Mesenchymal stem cell (in vitro differentiated cells and primary cell): ENCODE measurements around the gene ARID1A.
A peak's percentile ranks its signal among the peaks of the same experiment; 100 is the strongest.

Experiments used
- DNase-seq: peaks from one replicate; pipeline ENCODE4 v3.0.0-alpha.2; 2013
- H2AFZ ChIP-seq: one replicate; pipeline ENCODE4 v1.6.1; 2013; ENCODE audit warnings: low read depth, mild to moderate bottlenecking, control low read depth, inconsistent platforms, low read length, moderate library complexity
- H2AK5ac ChIP-seq: 2 replicates; pipeline ENCODE4 v1.6.1; 2013; ENCODE audit warnings: low read length, moderate library complexity, mild to moderate bottlenecking, inconsistent platforms; ENCODE audit not compliant: severe bottlenecking
- H2BK120ac ChIP-seq: one replicate; pipeline ENCODE4 v1.6.1; 2013; ENCODE audit warnings: low read depth, mild to moderate bottlenecking, inconsistent platforms, low read length, moderate library complexity
- H2BK12ac ChIP-seq, 2 experiments: one replicate each; pipeline ENCODE4 v1.6.1; 2013; ENCODE audit warnings: inconsistent platforms in 2 of 2, low read length in 2 of 2, mild to moderate bottlenecking in 2 of 2, moderate library complexity in 2 of 2, control low read depth in 1 of 2
- H2BK15ac ChIP-seq: one replicate; pipeline ENCODE4 v1.6.1; 2013; ENCODE audit warnings: mild to moderate bottlenecking, low read depth, inconsistent platforms; ENCODE audit not compliant: poor library complexity, severe bottlenecking
- H2BK5ac ChIP-seq: 2 replicates; pipeline ENCODE4 v1.6.1; 2013; ENCODE audit warnings: low read depth, mild to moderate bottlenecking, low read length, control low read depth, inconsistent platforms; ENCODE audit not compliant: poor library complexity, severe bottlenecking
- H3K14ac ChIP-seq, 2 experiments: one replicate each; pipeline ENCODE4 v1.6.1; 2013; ENCODE audit warnings: inconsistent platforms in 2 of 2, low read length in 2 of 2, control low read depth in 1 of 2, mild to moderate bottlenecking in 1 of 2, moderate library complexity in 1 of 2
- H3K18ac ChIP-seq, 2 experiments: one replicate each; pipeline ENCODE4 v1.6.1; 2013; ENCODE audit warnings: inconsistent platforms in 2 of 2, low read length in 2 of 2, control low read depth in 1 of 2, low read depth in 1 of 2, mild to moderate bottlenecking in 1 of 2
- H3K23ac ChIP-seq, 2 experiments: one replicate each; pipeline ENCODE4 v1.6.1; 2013; ENCODE audit warnings: inconsistent platforms in 2 of 2, low read length in 2 of 2, mild to moderate bottlenecking in 2 of 2, moderate library complexity in 2 of 2, control low read depth in 1 of 2
- H3K27ac ChIP-seq: 2 replicates; pipeline ENCODE4 v1.5.1; 2013; ENCODE audit warnings: mild to moderate bottlenecking, moderate library complexity, low read length, control low read depth, inconsistent platforms; ENCODE audit not compliant: poor library complexity, severe bottlenecking
- H3K27me3 ChIP-seq, 2 experiments: 2 replicates each; pipeline versions ENCODE4 v1.6.1 to v1.7.0; 2013; ENCODE audit warnings: low read length in 2 of 2, mild to moderate bottlenecking in 2 of 2, moderate library complexity in 2 of 2, control low read depth in 1 of 2, inconsistent platforms in 1 of 2; ENCODE audit not compliant: control insufficient read depth in 1 of 2, insufficient read depth in 1 of 2
- H3K36me3 ChIP-seq, 2 experiments: 2 replicates each; pipeline versions ENCODE4 v1.6.1 to v1.7.0; 2013; ENCODE audit warnings: low read length in 2 of 2, control low read depth in 1 of 2, inconsistent platforms in 1 of 2, low read depth in 1 of 2, mild to moderate bottlenecking in 1 of 2; ENCODE audit not compliant: insufficient read depth in 2 of 2, control insufficient read depth in 1 of 2
- H3K4ac ChIP-seq, 2 experiments: one replicate each; pipeline ENCODE4 v1.6.1; 2013; ENCODE audit warnings: inconsistent platforms in 2 of 2, low read length in 2 of 2, mild to moderate bottlenecking in 2 of 2, moderate library complexity in 2 of 2, control low read depth in 1 of 2, low read depth in 1 of 2
- H3K4me1 ChIP-seq: 2 replicates; pipeline ENCODE4 v1.6.1; 2013; ENCODE audit warnings: low read depth, low read length, control low read depth; ENCODE audit not compliant: control insufficient read depth, insufficient read depth
- H3K4me2 ChIP-seq: 2 replicates; pipeline ENCODE4 v1.6.1; 2013; ENCODE audit warnings: low read length, mild to moderate bottlenecking, inconsistent platforms; ENCODE audit not compliant: poor library complexity, severe bottlenecking
- H3K4me3 ChIP-seq, 2 experiments: 2 replicates each; pipeline versions ENCODE4 v1.5.1 to v1.7.0; 2013; ENCODE audit warnings: low read length in 2 of 2, mild to moderate bottlenecking in 2 of 2, control low read depth in 1 of 2, low read depth in 1 of 2; ENCODE audit not compliant: insufficient read depth in 1 of 2
- H3K79me1 ChIP-seq: replicated peaks from 2 replicates; pipeline ENCODE4 v1.6.1; 2013; ENCODE audit warnings: mild to moderate bottlenecking, control low read depth, low read length, inconsistent platforms; ENCODE audit not compliant: poor library complexity, severe bottlenecking
- H3K9ac ChIP-seq: 2 replicates; pipeline ENCODE4 v1.7.0; 2013; ENCODE audit warnings: mild to moderate bottlenecking, low read length, moderate library complexity
- H3K9me3 ChIP-seq: 2 replicates; pipeline ENCODE4 v1.7.0; 2013; ENCODE audit warnings: mild to moderate bottlenecking, low read length; ENCODE audit not compliant: control insufficient read depth
- H4K8ac ChIP-seq: one replicate; pipeline ENCODE4 v1.6.1; 2013; ENCODE audit warnings: inconsistent platforms, mild to moderate bottlenecking, low read length, moderate library complexity
- H4K91ac ChIP-seq: one replicate; pipeline ENCODE4 v1.6.1; 2013; ENCODE audit warnings: mild to moderate bottlenecking, low read length, inconsistent platforms
- WGBS: methylation state at CpG from one replicate; pipeline ENCODE4 v1.1.7; 2013; ENCODE audit warnings: mixed read lengths; 5-methylcytosine and 5-hydroxymethylcytosine counted together

Gene ARID1A

GRCh38 chr1:26747048-26747447 lies 51.2 kb downstream of the ARID1A start:
- H4K8ac ChIP-seq, result no peak overlapping the region
- no peak overlapping the region for H3K4me3 ChIP-seq
- H3K18ac ChIP-seq, result no peak overlapping the region
- no peak overlapping the region for H4K91ac ChIP-seq
- H3K4me1 ChIP-seq, result peaks cover 6% of the 10 kb centered on the region
- H3K4me2 ChIP-seq, result no peak overlapping the region
- H2AK5ac ChIP-seq, result no peak overlapping the region
- H3K9me3 ChIP-seq, result no peaks in the 10 kb centered on the region
- no peaks in the 10 kb centered on the region for H3K27me3 ChIP-seq
- no peak overlapping the region for H2AFZ ChIP-seq
- H3K79me1 ChIP-seq, result peaks cover 28% of the 10 kb centered on the region
- DNase-seq, result no peak
- H3K23ac ChIP-seq, result no peak overlapping the region
- H3K9ac ChIP-seq, result no peak overlapping the region
- no peak overlapping the region for H2BK12ac ChIP-seq
- no peak overlapping the region for H3K27ac ChIP-seq
- over 99% methylated on average over 5 of the region's 5 CpGs for WGBS
- H2BK5ac ChIP-seq, result no peak overlapping the region
- H2BK15ac ChIP-seq, result no peak overlapping the region
- H3K4ac ChIP-seq, result no peak overlapping the region
- peaks cover 20 to 46% of the 10 kb centered on the region in 2 experiments for H3K36me3 ChIP-seq
- H3K14ac ChIP-seq, result no peak overlapping the region
- no peak overlapping the region for H2BK120ac ChIP-seq

DNA sequence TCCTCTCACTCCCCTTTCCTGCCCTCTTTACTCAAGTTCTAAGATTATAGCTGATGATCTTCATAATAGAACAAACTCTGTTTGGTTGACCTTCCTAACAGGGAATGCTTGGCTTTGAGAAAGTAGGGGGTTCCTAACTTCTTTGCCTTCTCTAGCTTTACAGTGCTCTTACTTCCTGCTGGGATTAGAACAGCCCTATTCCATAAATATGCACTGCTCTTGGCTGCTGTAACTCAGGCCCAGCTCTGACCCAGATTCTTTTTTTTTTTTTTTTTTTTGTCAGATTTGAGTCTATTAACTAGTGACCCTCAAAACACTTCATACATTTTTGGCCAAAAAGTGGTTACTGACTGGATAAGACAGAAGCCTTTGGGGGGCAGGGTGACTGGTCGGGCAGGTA lies 52.5 kb downstream of the ARID1A start:
- Histone ChIP-seq H4K8ac (no peak overlapping the region), H3K9me3 (no peaks in the 10 kb centered on the region), H3K4me1 (peaks cover 6% of the 10 kb centered on the region), H2AK5ac (no peak overlapping the region), H2BK120ac (no peak overlapping the region), H3K9ac (no peak overlapping the region), H3K18ac (no peak overlapping the region), H3K4me2 (no peak overlapping the region), H3K14ac (no peak overlapping the region), H3K36me3 (peaks cover 23 to 47% of the 10 kb centered on the region in 2 experiments), H2AFZ (no peak overlapping the region), H4K91ac (no peak overlapping the region), H3K4me3 (no peak overlapping the region), H3K27me3 (no peaks in the 10 kb centered on the region), H2BK12ac (no peak overlapping the region), H3K4ac (no peak overlapping the region), H3K27ac (no peak overlapping the region), H2BK5ac (no peak overlapping the region), H2BK15ac (no peak overlapping the region), H3K23ac (peak overlapping the region in 1 of 2 experiments; percentile 39), H3K79me1 (peaks cover 30% of the 10 kb centered on the region)
- no peak for DNase-seq
- WGBS, result 100% methylated on average over 1 of the region's 1 CpG

GRCh38 chr1:26749458-26749857 lies 53.6 kb downstream of the ARID1A start:
- no peak overlapping the region for H2AFZ ChIP-seq
- H3K4me2 ChIP-seq, result no peak overlapping the region
- no peak overlapping the region for H3K4me3 ChIP-seq
- H4K91ac ChIP-seq, result no peak overlapping the region
- H2BK12ac ChIP-seq, result no peak overlapping the region
- H2BK120ac ChIP-seq, result no peak overlapping the region
- no peaks in the 10 kb centered on the region for H3K9me3 ChIP-seq
- 95% methylated on average over 4 of the region's 5 CpGs for WGBS
- no peak overlapping the region for H2BK5ac ChIP-seq
- no peak overlapping the region for H4K8ac ChIP-seq
- no peak overlapping the region for H3K18ac ChIP-seq
- no peak overlapping the region for H2BK15ac ChIP-seq
- H3K27ac ChIP-seq, result no peak overlapping the region
- DNase-seq, result no peak
- no peak overlapping the region for H3K9ac ChIP-seq
- no peak overlapping the region for H3K23ac ChIP-seq
- no peak overlapping the region for H3K14ac ChIP-seq
- no peak overlapping the region for H3K4ac ChIP-seq
- peaks cover 4% of the 10 kb centered on the region for H3K4me1 ChIP-seq
- peaks cover 23 to 47% of the 10 kb centered on the region in 2 experiments for H3K36me3 ChIP-seq
- peaks cover 32% of the 10 kb centered on the region for H3K79me1 ChIP-seq
- no peak overlapping the region for H2AK5ac ChIP-seq
- H3K27me3 ChIP-seq, result no peaks in the 10 kb centered on the region

- WGBS, result 84% methylated on average over 1 of the region's 1 CpG
- no peak overlapping the region for H2BK15ac ChIP-seq
- H3K18ac ChIP-seq, result no peak overlapping the region
Observed at GRCh38 chr1:26750428-26750827, 54.6 kb downstream of the ARID1A start.

More at GRCh38 chr1:26750428-26750827, 54.6 kb downstream of the ARID1A start:
- Histone ChIP-seq H3K4me1 (peaks cover 4% of the 10 kb centered on the region), H3K79me1 (peaks cover 32% of the 10 kb centered on the region), H4K91ac (no peak overlapping the region), H3K23ac (no peak overlapping the region), H3K4me2 (no peak overlapping the region), H3K9ac (no peak overlapping the region), H3K14ac (no peak overlapping the region), H3K27ac (no peak overlapping the region), H2BK5ac (no peak overlapping the region), H2AK5ac (no peak overlapping the region), H3K36me3 (peaks cover 23 to 52% of the 10 kb centered on the region in 2 experiments), H3K9me3 (no peaks in the 10 kb centered on the region), H4K8ac (peak overlapping the region; percentile 48), H2AFZ (no peak overlapping the region), H2BK12ac (no peak overlapping the region), H3K27me3 (no peaks in the 10 kb centered on the region), H2BK120ac (no peak overlapping the region), H3K4me3 (no peak overlapping the region), H3K4ac (no peak overlapping the region)
- DNase-seq, result no peak
